Measurements from ENCODE around the gene TMEM132D. TPM values are rescaled to one million over a fixed set of nuclear protein-coding genes. Genes with fewer than 3 reads are reported as not detected.

TMEM132D gene
- total and polyA plus RNA-seq, 2 of the 8 experiments (the other 6 are each of a cell fraction or from before 2014, with no cell fraction given) = 3.5 to 10.1 TPM

DNA sequence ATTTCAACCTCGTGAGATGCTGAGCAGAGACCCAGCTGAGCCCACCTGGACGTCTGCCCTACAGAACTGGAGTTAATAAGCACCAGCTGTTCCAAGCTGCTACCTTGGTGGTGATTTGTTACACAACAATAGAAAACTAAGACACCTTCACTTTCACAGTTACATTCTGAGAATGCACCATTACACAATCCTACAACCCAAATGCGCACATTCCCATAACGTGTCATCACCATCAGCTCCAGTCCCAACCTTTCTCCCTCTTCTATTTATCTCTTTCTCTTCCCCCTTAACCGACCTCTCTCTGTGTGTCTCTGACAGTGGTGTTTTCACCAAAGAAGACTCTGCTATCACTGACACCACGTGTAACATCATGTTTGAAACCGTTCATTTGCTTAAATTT, 91.9 kb downstream of the TMEM132D start:
- ChIA-PET CTCF (ENCODE audit: partially characterized antibody) (interaction anchor here (1.5 kb wide), 1 partner anchor 19 kb away, joined by 3 read pairs; no protein-coding TSS in a partner anchor), POLR2A (ENCODE audit: partially characterized antibody) (no interaction called here)
- WGBS, 2 experiments (ENCODE audit: extremely low coverage in 1 of 2, insufficient coverage in 1 of 2, insufficient read length in 1 of 2, insufficient replicate concordance in 2 of 2, low coverage in 1 of 2, low lambda C conversion rate in 2 of 2, missing lambda C conversion rate in 1 of 2) = 90 to 100% methylated on average over 2 to 7 of the region's 7 CpGs
- Histone ChIP-seq H4K5ac (ENCODE audit: insufficient read length, low read depth, low read length) (no peak overlapping the region), H2AK5ac (ENCODE audit: low read depth, low read length) (no peak overlapping the region), H4K20me1 (replicated peaks in 1 of 2; ENCODE audit: control insufficient read depth in 1 of 2, insufficient read depth in 2 of 2, low read length in 2 of 2) (no peaks in the 10 kb centered on the region), H2BK20ac (ENCODE audit: low read length) (no peak overlapping the region), H3K9ac (replicated peaks in 1 of 4; ENCODE audit: extremely low read depth in 1 of 4, low read depth in 3 of 4, low read length in 3 of 4) (no peak overlapping the region), H4K91ac (replicated peaks; ENCODE audit: insufficient read length, low read length) (no peak overlapping the region), H2BK5ac (ENCODE audit: low read depth, low read length) (no peak overlapping the region), H3K4ac (replicated peaks; ENCODE audit: insufficient read length, low read depth, low read length) (no peak overlapping the region), H3K4me2 (ENCODE audit: insufficient read depth in 1 of 2, low read depth in 2 of 2, low read length in 2 of 2) (no peak overlapping the region), H3K18ac (ENCODE audit: extremely low read depth, low read length) (no peak overlapping the region), H3K27ac (ENCODE audit: low read depth, low read length) (no peak overlapping the region), H3K23ac (ENCODE audit: insufficient read length) (no peak overlapping the region), H3K9me3 (ENCODE audit: insufficient read depth in 2 of 2, low read depth in 1 of 2, low read length in 1 of 2) (peaks cover 0 to 2% of the 10 kb centered on the region in 2 experiments; a peak in 1 of 4 replicates), H3K4me1 (replicated peaks in 1 of 4; ENCODE audit: control insufficient read depth in 3 of 4, insufficient read depth in 4 of 4, low read length in 3 of 4) (peaks cover 0 to 6% (median 1%) of the 10 kb centered on the region in 4 experiments; a peak in 2 of 7 replicates), H3K23me2 (ENCODE audit: low read depth, low read length) (no peaks in the 10 kb centered on the region), H2BK15ac (ENCODE audit: low read length) (no peak overlapping the region), H3K79me1 (ENCODE audit: low read depth, low read length) (no peaks in the 10 kb centered on the region; the same call in 1 of the 2 replicates), H3K27me3 (replicated peaks in 1 of 4; ENCODE audit: control insufficient read depth in 3 of 4, extremely low read depth in 1 of 4, insufficient read depth in 3 of 4, low read length in 3 of 4) (no peaks in the 10 kb centered on the region), H2BK120ac (replicated peaks; ENCODE audit: low read depth, low read length) (no peak overlapping the region), H3K36me3 (ENCODE audit: control insufficient read depth in 2 of 4, insufficient read depth in 4 of 4, low read length in 3 of 4) (no peaks in the 10 kb centered on the region), H3K79me2 (ENCODE audit: control insufficient read depth in 1 of 2, insufficient read depth in 2 of 2, low read length in 2 of 2) (peaks cover 0 to 2% of the 10 kb centered on the region in 2 experiments; a peak in 1 of 4 replicates), H3K14ac (ENCODE audit: insufficient read length) (no peak overlapping the region), H3K4me3 (ENCODE audit: extremely low read depth in 1 of 4, insufficient read depth in 2 of 4, low read depth in 3 of 4, low read length in 4 of 4) (no peak overlapping the region), H3K56ac (replicated peaks; ENCODE audit: insufficient read length, low read depth, low read length) (no peak overlapping the region), H4K8ac (ENCODE audit: extremely low read depth, insufficient read depth, low read length) (no peak overlapping the region), H2AFZ (ENCODE audit: low read length) (no peak overlapping the region), H2BK12ac (ENCODE audit: low read depth, low read length) (no peak overlapping the region)
- FAIRE-seq = no peak
- no peak for DNase-seq (ENCODE audit: low read depth in 1 of 2, low spot score in 2 of 2)
- TF ChIP-seq EGR1 (IDR thresholded peaks at IDR 0.05; ENCODE audit: borderline replicate concordance, low read depth, low read length) = no peak
- TF ChIP-seq CHD2 (IDR thresholded peaks at IDR 0.05; ENCODE audit: low read length) = no peak
- no peak for TF ChIP-seq POLR2AphosphoS5 (IDR thresholded peaks at IDR 0.05; ENCODE audit: low read depth, low read length)
- TF ChIP-seq CBX8 (IDR thresholded peaks at IDR 0.05; ENCODE audit: borderline replicate concordance, low read depth, low read length) = no peak
- TF ChIP-seq TAF7 (optimal IDR thresholded peaks at IDR 0.05; ENCODE audit: borderline replicate concordance, low read depth, low read length) = no peak
- TF ChIP-seq NANOG (IDR thresholded peaks at IDR 0.05; ENCODE audit: insufficient read depth, low read depth, low read length, poor library complexity, severe bottlenecking) = no peak
- TF ChIP-seq SUZ12 (IDR thresholded peaks at IDR 0.05; ENCODE audit: low read length) = no peak
- no peak for TF ChIP-seq CTCF (IDR thresholded peaks at IDR 0.05; ENCODE audit: control extremely low read depth in 1 of 3, insufficient read depth in 1 of 3, low read depth in 1 of 3, low read length in 3 of 3)
- TF ChIP-seq ZNF274 (IDR thresholded peaks at IDR 0.05; ENCODE audit: borderline replicate concordance, extremely low read depth, low read length) = no peak
- TF ChIP-seq RNF2 (IDR thresholded peaks at IDR 0.05; ENCODE audit: borderline replicate concordance, low read depth, low read length, missing control alignments, poor library complexity, severe bottlenecking) = no peak
- no peak for TF ChIP-seq SP4 (IDR thresholded peaks at IDR 0.05; ENCODE audit: low read length)
- no peak for TF ChIP-seq SIX5 (IDR thresholded peaks at IDR 0.05; ENCODE audit: low read depth, low read length)

Measured in H1 (cell line).